ENCODE data around the gene TIGD1. TPM values are rescaled to one million over a fixed set of nuclear protein-coding genes. Genes with fewer than 3 reads are reported as not detected.

TIGD1 gene
- total and polyA plus RNA-seq, 7 donors: 2.3 to 6.8 (median 4.1) TPM

GRCh38 chr2:232539298-232540231 is 10.8 kb downstream of the TIGD1 start, which contains the start of gene CHRNG:
CHRNG (plus strand) TSS chr2:232539692; CDS start chr2:232539748, 56 bp downstream.
- Histone ChIP-seq H3K27me3 (ENCODE audit: insufficient read depth in 3 of 3, low read length in 2 of 3) (no peaks in the 10 kb centered on the region), H3K4me3 (peak within 1 kb of the TSS; percentile 58), H3K27ac (peak within 1 kb of the TSS; percentile 69), H3K36me3 (ENCODE audit: insufficient read depth in 1 of 2, low read depth in 1 of 2) (peaks cover 0 to 24% of the 10 kb centered on the region in 2 donors), H3K4me1 (peaks cover 16% of the 10 kb centered on the region), H3K9me3 (no peaks in the 10 kb centered on the region)
- no peak for TF ChIP-seq CTCF (IDR thresholded peaks at IDR 0.05)
- peak in 1 of 2 donors; percentile 60 for DNase-seq
- intact Hi-C loops (cut with DNase I): no loop called here
- peak; percentile 64 to 82 (median 74) for ATAC-seq
- 41 to 50% (median 43%) methylated on average over 23 of the region's 23 CpGs for WGBS, 3 donors

- H3K27me3 ChIP-seq (ENCODE audit: insufficient read depth in 3 of 3, low read length in 2 of 3): no peaks in the 10 kb centered on the region
- ATAC-seq: no peak
- peak in 1 of 2 donors; percentile 42 for DNase-seq
- H3K4me3 ChIP-seq: no peak overlapping the region
- no peaks in the 10 kb centered on the region for H3K9me3 ChIP-seq
- TF ChIP-seq CTCF (IDR thresholded peaks at IDR 0.05): no peak
- H3K4me1 ChIP-seq: peaks cover 16% of the 10 kb centered on the region
- whole genome bisulfite sequencing, 3 donors: 48 to 63% (median 61%) methylated on average over 3 to 4 of the region's 4 CpGs
- intact Hi-C loops (cut with DNase I): no loop called here
- peaks cover 0 to 25% of the 10 kb centered on the region in 2 donors for H3K36me3 ChIP-seq (ENCODE audit: insufficient read depth in 1 of 2, low read depth in 1 of 2)
- H3K27ac ChIP-seq: peak overlapping the region; percentile 69
These were observed 11.7 kb downstream of the TIGD1 start for GRCh38 chr2:232538671-232539070.

GRCh38 chr2:232537499-232537898 is 12.9 kb downstream of the TIGD1 start:
- ATAC-seq (peak; percentile 30 to 74 (median 52)), DNase-seq (peak in 1 of 2 donors; percentile 68)
- Histone ChIP-seq H3K27me3 (ENCODE audit: insufficient read depth in 3 of 3, low read length in 2 of 3) (no peaks in the 10 kb centered on the region), H3K9me3 (no peaks in the 10 kb centered on the region), H3K36me3 (ENCODE audit: insufficient read depth in 1 of 2, low read depth in 1 of 2) (peaks cover 0 to 37% of the 10 kb centered on the region in 2 donors), H3K27ac (peak overlapping the region; percentile 70), H3K4me1 (peaks cover 16% of the 10 kb centered on the region), H3K4me3 (no peak overlapping the region)
- 35 to 53% (median 37%) methylated on average over 4 of the region's 4 CpGs for WGBS, 3 donors
- no peak for TF ChIP-seq CTCF (IDR thresholded peaks at IDR 0.05)
- intact Hi-C loops (cut with DNase I): no loop called here

- Histone ChIP-seq H3K4me1 (peaks cover 16% of the 10 kb centered on the region), H3K9me3 (no peaks in the 10 kb centered on the region), H3K4me3 (no peak overlapping the region), H3K27ac (peak overlapping the region; percentile 70), H3K27me3 (ENCODE audit: insufficient read depth in 3 of 3, low read length in 2 of 3) (no peaks in the 10 kb centered on the region), H3K36me3 (ENCODE audit: insufficient read depth in 1 of 2, low read depth in 1 of 2) (peaks cover 0 to 39% of the 10 kb centered on the region in 2 donors)
- DNase-seq: peak in 1 of 2 donors; percentile 56
- intact Hi-C loops (cut with DNase I): no loop called here
- 59 to 67% (median 63%) methylated on average over 5 of the region's 5 CpGs for WGBS, 3 donors
- TF ChIP-seq CTCF (IDR thresholded peaks at IDR 0.05): peak; percentile 53
- peak; percentile 57 to 72 (median 62) for ATAC-seq
These were observed 13.3 kb downstream of the TIGD1 start for GRCh38 chr2:232537079-232537478.
